NT2/D1 (cell line): Measurements from ENCODE around the gene BTG4.

Experiments used
- SUZ12 ChIP-seq: IDR thresholded peaks from 2 replicates; pipeline ENCODE4 v1.6.1; 2011; ENCODE audit not compliant: insufficient read length, insufficient read depth; ENCODE audit errors: extremely low read depth
- YY1 ChIP-seq: IDR thresholded peaks from 2 replicates; pipeline ENCODE4 v1.6.1; 2011; ENCODE audit not compliant: insufficient read length, insufficient read depth

- TF ChIP-seq YY1: no peak
- TF ChIP-seq SUZ12: no peak
Measured at GRCh38 chr11:111514216-111515031, 2.2 kb upstream of the BTG4 start, which contains the start of gene HOATZ.
